GM23338 (cell line): ENCODE results near the gene CARD10. TPM values are rescaled to one million over a fixed set of nuclear protein-coding genes. Genes with fewer than 3 reads are reported as not detected.

ENCODE experiments used
- ATAC-seq: fragments of 200-7000 bp; cut with Tn5 transposase; 3 replicates; pipeline ENCODE4 v1.9.1; 2020
- DNase-seq: peaks from one replicate; pipeline ENCODE4 v3.0.0-alpha.2; 2015; ENCODE audit warnings: low spot score
- H2AFZ ChIP-seq: fragments of 200-600 bp; sonication (generic); 2 replicates; pipeline ENCODE4 v1.8.0; 2016; ENCODE audit warnings: antibody characterized with exemption, mild to moderate bottlenecking, moderate library complexity
- H3F3A ChIP-seq: fragments of 200-600 bp; sonication (generic); replicated peaks from 2 replicates; pipeline ENCODE4 v1.8.0; 2017; ENCODE audit warnings: antibody characterized with exemption, mixed run types, low read depth
- H3K27ac ChIP-seq: fragments of 200-600 bp; sonication (generic); 2 replicates; pipeline ENCODE4 v1.6.1; 2016; ENCODE audit warnings: low read depth
- H3K27me3 ChIP-seq: fragments of 200-600 bp; sonication (generic); 2 replicates; pipeline ENCODE4 v1.8.0; 2016; ENCODE audit warnings: mild to moderate bottlenecking, mixed run types, moderate library complexity; ENCODE audit not compliant: insufficient read depth
- H3K36me3 ChIP-seq: fragments of 200-600 bp; sonication (generic); 2 replicates; pipeline ENCODE4 v1.8.0; 2016; ENCODE audit warnings: mild to moderate bottlenecking; ENCODE audit not compliant: insufficient read depth
- H3K4me1 ChIP-seq: fragments of 200-600 bp; sonication (generic); 2 replicates; pipeline ENCODE4 v1.8.0; 2016; ENCODE audit warnings: mild to moderate bottlenecking, moderate library complexity; ENCODE audit not compliant: insufficient read depth
- H3K4me2 ChIP-seq: fragments of 200-600 bp; sonication (generic); 2 replicates; pipeline ENCODE4 v1.7.1; 2017; ENCODE audit warnings: mixed run types
- H3K4me3 ChIP-seq: fragments of 200-600 bp; sonication (generic); 2 replicates; pipeline ENCODE4 v1.6.1; 2016; ENCODE audit warnings: mixed run types
- H3K79me2 ChIP-seq: fragments of 200-600 bp; sonication (generic); replicated peaks from 2 replicates; pipeline ENCODE4 v1.8.0; 2017; ENCODE audit warnings: mild to moderate bottlenecking; ENCODE audit not compliant: insufficient read depth
- H3K9me2 ChIP-seq: fragments of 200-600 bp; sonication (generic); 2 replicates; pipeline ENCODE4 v1.8.0; 2017; ENCODE audit not compliant: insufficient read depth
- H4K20me1 ChIP-seq: fragments of 200-600 bp; sonication (generic); replicated peaks from 2 replicates; pipeline ENCODE4 v1.8.0; 2017; ENCODE audit warnings: mild to moderate bottlenecking; ENCODE audit not compliant: insufficient read depth
- H3K27ac Mint-ChIP-seq: 2 replicates; pipeline ENCODE4 v1.8.0; 2020; ENCODE audit warnings: inconsistent platforms, mild to moderate bottlenecking, moderate library complexity, mixed read lengths
- H3K27me3 Mint-ChIP-seq: 3 replicates; pipeline ENCODE4 v1.8.0; 2022; ENCODE audit warnings: low read depth, mild to moderate bottlenecking, moderate library complexity, mixed read lengths, inconsistent platforms; ENCODE audit not compliant: insufficient read depth, poor library complexity
- H3K36me3 Mint-ChIP-seq: 3 replicates; pipeline ENCODE4 v1.8.0; 2021; ENCODE audit warnings: low read depth, mild to moderate bottlenecking, inconsistent platforms, moderate library complexity, mixed read lengths
- H3K4me1 Mint-ChIP-seq: 3 replicates; pipeline ENCODE4 v1.8.0; 2020; ENCODE audit warnings: mild to moderate bottlenecking, inconsistent platforms, mixed read lengths
- H3K4me3 Mint-ChIP-seq: 3 replicates; pipeline ENCODE4 v1.8.0; 2021; ENCODE audit warnings: moderate library complexity, mild to moderate bottlenecking, inconsistent platforms, mixed read lengths
- H3K9me3 Mint-ChIP-seq: 3 replicates; pipeline ENCODE4 v1.8.0; 2020; ENCODE audit warnings: moderate library complexity, mild to moderate bottlenecking, inconsistent platforms, mixed read lengths
- CREB1 ChIP-seq: fragments of 250-450 bp; sonication (Bioruptor Pico); IDR thresholded peaks from 2 replicates; pipeline ENCODE4 v1.5.0; 2020; ENCODE audit warnings: low read depth, mild to moderate bottlenecking, moderate library complexity
- CTCF ChIP-seq, 2 experiments: fragments of 200-600 bp in 1 of 2; sonication (generic) in 1 of 2; conservative IDR thresholded peaks; 2 replicates each; pipeline versions ENCODE4 v1.5.1 to v1.6.1; 2016 to 2017; ENCODE audit warnings: antibody characterized with exemption in 2 of 2, low read depth in 2 of 2, mild to moderate bottlenecking in 2 of 2, moderate library complexity in 1 of 2
- ETS1 ChIP-seq: IDR thresholded peaks from 2 replicates; pipeline ENCODE4 v1.6.1; 2016; ENCODE audit warnings: antibody characterized with exemption
- EZH2 ChIP-seq: fragments of 200-600 bp; sonication (generic); IDR thresholded peaks from one replicate; pipeline ENCODE4 v1.8.0; 2017; ENCODE audit warnings: antibody characterized with exemption, mild to moderate bottlenecking, low read depth; ENCODE audit not compliant: unreplicated experiment
- EZH2phosphoT487 ChIP-seq: fragments of 200-600 bp; sonication (generic); IDR thresholded peaks from one replicate; pipeline ENCODE4 v1.8.1; 2018; ENCODE audit warnings: antibody characterized with exemption; ENCODE audit not compliant: unreplicated experiment
- JUNB ChIP-seq: IDR thresholded peaks from one replicate; pipeline ENCODE4 v1.6.1; 2016; ENCODE audit warnings: antibody characterized with exemption; ENCODE audit not compliant: unreplicated experiment
- POLR2AphosphoS5 ChIP-seq: IDR thresholded peaks from 2 replicates; pipeline ENCODE4 v1.6.1; 2016; ENCODE audit warnings: antibody characterized with exemption, low read depth
- REST ChIP-seq: IDR thresholded peaks from one replicate; pipeline ENCODE4 v1.6.1; 2018; ENCODE audit warnings: antibody characterized with exemption; ENCODE audit not compliant: unreplicated experiment
- STAT1 ChIP-seq: IDR thresholded peaks from one replicate; pipeline ENCODE4 v1.6.1; 2016; ENCODE audit warnings: antibody characterized with exemption; ENCODE audit not compliant: unreplicated experiment
- ZNF114 ChIP-seq: fragments of 250-450 bp; sonication (Bioruptor Pico); IDR thresholded peaks from 2 replicates; pipeline ENCODE4 v1.5.0; 2020; ENCODE audit warnings: mild to moderate bottlenecking, moderate library complexity
- ZNF331 ChIP-seq: fragments of 250-450 bp; sonication (Bioruptor Pico); IDR thresholded peaks from 2 replicates; pipeline ENCODE4 v1.5.0; 2020; ENCODE audit warnings: low read depth, mild to moderate bottlenecking, moderate library complexity
- polyA plus RNA-seq: library from polyadenylated mRNA; unstranded; fragments of >200 nt; fragmentation: Nextera tagmentation; extraction: Ambion mirVana; gene quantifications from 2 replicates; pipeline ENCODE4 v1.2.1, GENCODE V29; 2016
- total RNA-seq: library from RNA; depleted of rRNA; stranded (reverse); fragments of >200 nt; shearing (Covaris generic); gene quantifications from 2 replicates; pipeline ENCODE4 v1.2.3, GENCODE V29; 2014

CARD10 gene
- total and polyA plus RNA-seq, 2 experiments from 2014 or later, result 5.4 to 17.2 TPM

- TF ChIP-seq CTCF (conservative IDR thresholded peaks at IDR 0.05; ENCODE audit: low read depth in 2 of 2) (no peak), ZNF331 (CRISPR knock-in tag) (no peak), EZH2 (no peak), ETS1 (no peak), CREB1 (CRISPR knock-in tag) (no peak)
Measured at GRCh38 chr22:37455896-37456295, 63.3 kb downstream of the CARD10 start (continued).

- H3K4me2 ChIP-seq, result no peak overlapping the region
- DNase-seq, result no peak
- no peaks in the 10 kb centered on the region for H3K9me2 ChIP-seq
- H3F3A ChIP-seq, result no peaks in the 10 kb centered on the region
- no peaks in the 10 kb centered on the region for H3K27me3 ChIP-seq
- Mint-ChIP-seq H3K36me3 (no peaks in the 10 kb centered on the region), H3K9me3 (peaks cover 6% of the 10 kb centered on the region; the same call in 1 of the 3 replicates), H3K4me1 (peaks cover 11% of the 10 kb centered on the region), H3K27me3 (peaks cover 9% of the 10 kb centered on the region), H3K27ac (peak overlapping the region; percentile 0), H3K4me3 (no peak overlapping the region)
- H3K4me1 ChIP-seq, result no peaks in the 10 kb centered on the region
- no peak overlapping the region for H3K4me3 ChIP-seq
- H4K20me1 ChIP-seq, result no peaks in the 10 kb centered on the region
- no peaks in the 10 kb centered on the region for H3K36me3 ChIP-seq
- H3K79me2 ChIP-seq, result no peaks in the 10 kb centered on the region
- peak overlapping the region; percentile 43; the same call in 1 of the 2 replicates for H2AFZ ChIP-seq
- no peak overlapping the region for H3K27ac ChIP-seq
- ATAC-seq, result no peak
- no peak for TF ChIP-seq CTCF (conservative IDR thresholded peaks at IDR 0.05; ENCODE audit: low read depth in 2 of 2)
- TF ChIP-seq EZH2phosphoT487, result no peak
- no peak for TF ChIP-seq POLR2AphosphoS5
- no peak for TF ChIP-seq REST
- no peak for TF ChIP-seq JUNB
- no peak for TF ChIP-seq STAT1
- TF ChIP-seq ZNF114 (CRISPR knock-in tag), result no peak
- no peak for TF ChIP-seq CREB1 (CRISPR knock-in tag)
- TF ChIP-seq EZH2, result no peak
- TF ChIP-seq ETS1, result no peak
Measured at GRCh38 chr22:37454857-37455686, 64.1 kb downstream of the CARD10 start.
